Endothelial cell of umbilical vein (primary cell): ENCODE data around the gene TSPAN17.

ENCODE experiments used
- CTCF ChIP-seq, 2 donors: IDR thresholded peaks; 1 replicate in 1 of 2; 2 replicates in 1 of 2; pipeline ENCODE4 v1.5.1; 2011; ENCODE audit warnings: low read length in 2 of 2, mild to moderate bottlenecking in 2 of 2, moderate library complexity in 2 of 2, control low read depth in 1 of 2, inconsistent platforms in 1 of 2, low read depth in 1 of 2; ENCODE audit not compliant: insufficient read depth in 1 of 2; ENCODE audit errors: extremely low read depth in 1 of 2
- EZH2 ChIP-seq: IDR thresholded peaks from 2 replicates; pipeline ENCODE4 v1.6.1; 2012; ENCODE audit warnings: borderline replicate concordance, low read depth, mild to moderate bottlenecking, moderate library complexity, low read length, inconsistent platforms; ENCODE audit not compliant: severe bottlenecking
- FOS ChIP-seq: IDR thresholded peaks from 2 replicates; pipeline ENCODE4 v1.6.1; 2011; ENCODE audit warnings: mild to moderate bottlenecking, low read length, moderate library complexity, borderline replicate concordance; ENCODE audit not compliant: insufficient read depth
- JUN ChIP-seq: IDR thresholded peaks from 2 replicates; pipeline ENCODE4 v1.6.1; 2011; ENCODE audit warnings: borderline replicate concordance, low read depth; ENCODE audit not compliant: insufficient read length, insufficient read depth
- MAX ChIP-seq: IDR thresholded peaks from 2 replicates; pipeline ENCODE4 v1.6.1; 2011; ENCODE audit not compliant: insufficient read depth, insufficient read length
- MYC ChIP-seq: IDR thresholded peaks from one replicate; pipeline ENCODE4 v1.6.1; 2011; ENCODE audit warnings: mild to moderate bottlenecking, low read depth, low read length
- POLR2A ChIP-seq: IDR thresholded peaks from 2 replicates; pipeline ENCODE4 v1.6.1; 2012; ENCODE audit warnings: low read depth, mild to moderate bottlenecking, control low read depth, low read length
- POLR2AphosphoS5 ChIP-seq: IDR thresholded peaks from 2 replicates; pipeline ENCODE4 v1.6.1; 2012; ENCODE audit warnings: low read depth, mild to moderate bottlenecking, control low read depth, low read length, moderate library complexity; ENCODE audit not compliant: insufficient read depth

- no peak for TF ChIP-seq CTCF (IDR thresholded peaks at IDR 0.05; ENCODE audit: extremely low read depth in 1 of 2, insufficient read depth in 1 of 2, low read depth in 1 of 2, low read length in 2 of 2)
- no peak for TF ChIP-seq MAX
- no peak for TF ChIP-seq POLR2A
- TF ChIP-seq EZH2 = no peak
- no peak for TF ChIP-seq POLR2AphosphoS5
- no peak for TF ChIP-seq FOS
- no peak for TF ChIP-seq JUN
- TF ChIP-seq MYC = no peak
Measured at GRCh38 chr5:176630681-176631222, 16.5 kb upstream of the TSPAN17 start.
